ENCODE results near the gene NPM1. TPM values are rescaled to one million over a fixed set of nuclear protein-coding genes. Genes with fewer than 3 reads are reported as not detected.

NPM1 gene
- total RNA-seq, 1 donor from 2014 or later: 666 TPM

DNA sequence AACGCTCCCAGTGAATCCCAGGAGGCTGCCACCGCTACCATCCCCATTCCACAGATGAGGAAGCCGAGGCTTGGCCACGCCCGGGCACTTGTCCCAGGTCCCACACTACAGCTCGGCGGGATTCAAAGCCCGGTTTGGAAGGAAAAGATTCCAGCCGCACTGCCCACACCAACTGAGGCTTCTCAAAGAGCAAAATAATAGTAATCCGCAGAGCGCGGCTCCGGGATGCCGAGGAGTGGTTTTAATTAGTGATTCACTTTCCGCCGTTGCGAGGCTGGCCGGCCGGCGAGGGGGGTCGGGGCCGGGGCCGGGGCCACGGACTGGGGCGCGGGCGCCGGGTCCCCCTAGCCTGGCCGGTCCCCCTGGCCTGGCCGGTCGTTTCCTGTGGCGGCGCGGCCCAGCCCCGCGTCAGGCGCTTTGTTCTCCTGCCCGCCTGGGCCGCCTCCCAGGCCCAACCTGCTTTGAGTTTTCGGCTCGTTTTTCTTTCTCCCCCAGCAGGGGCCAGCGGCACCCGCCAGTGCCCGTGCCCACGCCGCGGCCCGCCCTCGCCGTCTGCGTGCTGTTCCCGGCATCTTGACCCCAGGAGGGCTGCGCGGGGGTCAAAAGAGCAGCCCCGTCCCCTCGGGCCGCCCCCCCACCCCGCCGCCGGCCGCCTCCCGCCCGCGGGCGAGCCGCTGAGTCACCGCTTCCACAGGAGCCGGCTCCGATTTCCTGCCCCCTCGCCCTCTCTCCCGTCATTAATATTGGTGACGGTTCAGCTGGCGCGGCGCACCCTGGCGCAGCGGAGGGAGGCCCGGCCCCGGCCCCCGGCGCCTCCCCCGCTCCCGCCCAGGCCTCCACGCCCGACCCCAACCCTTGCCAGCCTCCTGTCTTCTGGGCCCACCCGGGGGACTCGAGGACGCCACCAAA is 63.0 kb downstream of the NPM1 start:
- peak; percentile 48 for DNase-seq (ENCODE audit: low spot score)

DNA sequence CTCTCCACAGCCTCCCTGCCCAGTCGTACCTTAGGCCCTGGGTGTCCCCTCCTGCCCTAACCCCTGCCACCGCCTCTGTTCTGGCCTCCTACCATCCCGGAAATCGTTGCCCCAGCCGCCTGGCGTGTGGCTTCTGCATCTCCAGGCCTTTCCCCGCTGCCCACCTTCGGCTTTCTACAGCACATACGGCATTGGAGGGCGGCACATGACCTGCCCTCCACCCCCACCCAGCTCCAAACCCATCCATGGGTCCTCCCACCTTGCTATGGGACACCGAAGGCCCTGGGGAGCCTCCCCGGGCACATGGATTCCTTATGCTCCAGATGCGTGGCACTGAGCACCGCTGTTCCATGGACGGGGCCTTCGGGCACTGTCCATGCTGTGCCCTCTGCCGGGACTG is 63.8 kb downstream of the NPM1 start:
- DNase-seq (ENCODE audit: low spot score): no peak

DNA sequence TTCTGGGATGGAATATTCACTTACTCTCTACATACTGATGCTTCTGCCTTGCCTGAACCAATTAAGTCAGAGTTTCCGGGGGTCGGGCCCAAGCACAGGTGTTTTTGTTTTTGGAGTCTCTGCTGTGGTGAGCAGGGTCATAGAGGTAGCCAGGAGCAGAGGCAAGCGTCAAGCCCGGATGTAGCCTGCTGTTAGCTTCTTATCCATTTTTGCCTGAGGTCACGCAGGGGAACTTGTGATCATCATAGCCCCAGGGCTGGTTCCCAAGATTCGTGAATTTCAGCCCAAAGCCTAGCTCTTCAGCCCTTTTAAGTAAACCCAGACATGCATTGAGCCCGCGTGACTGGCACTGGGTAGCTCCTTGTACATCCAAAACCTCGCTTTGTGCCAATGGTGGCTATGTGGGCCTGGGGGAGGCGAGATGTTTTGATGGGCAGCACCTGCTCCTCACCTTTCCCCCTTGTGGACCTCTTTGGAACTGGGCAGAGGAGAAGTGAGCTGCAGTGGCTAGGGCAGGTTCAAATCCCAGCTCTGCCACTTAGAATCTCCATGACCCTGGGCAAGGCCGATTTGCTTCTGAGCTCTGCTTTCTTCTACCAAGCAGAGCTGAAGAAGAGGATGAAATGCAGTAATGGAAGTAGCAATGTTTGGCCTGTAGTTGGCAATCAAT is 65.5 kb downstream of the NPM1 start:
- DNase-seq (ENCODE audit: low spot score): no peak

DNA sequence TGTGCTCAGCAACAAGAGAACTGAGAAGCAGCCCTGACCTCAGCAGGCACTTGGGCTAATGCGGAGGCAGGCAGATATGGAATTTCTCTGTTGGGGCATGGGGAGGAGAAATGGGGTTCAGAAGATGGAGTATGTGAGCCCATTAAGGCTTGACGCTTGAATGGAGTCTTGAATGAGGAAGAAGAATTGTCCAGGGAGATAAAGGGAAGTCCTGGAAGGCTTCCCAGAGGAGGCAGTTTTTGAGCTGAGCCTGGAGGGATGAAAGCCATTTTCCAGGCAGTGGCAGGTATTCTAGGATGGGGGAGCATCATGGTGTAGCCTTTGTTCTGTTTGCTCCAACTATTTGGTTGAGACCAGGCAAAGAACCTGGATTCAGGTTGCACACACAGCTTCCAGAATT is 66.3 kb downstream of the NPM1 start:
- no peak for DNase-seq (ENCODE audit: low spot score)

DNA sequence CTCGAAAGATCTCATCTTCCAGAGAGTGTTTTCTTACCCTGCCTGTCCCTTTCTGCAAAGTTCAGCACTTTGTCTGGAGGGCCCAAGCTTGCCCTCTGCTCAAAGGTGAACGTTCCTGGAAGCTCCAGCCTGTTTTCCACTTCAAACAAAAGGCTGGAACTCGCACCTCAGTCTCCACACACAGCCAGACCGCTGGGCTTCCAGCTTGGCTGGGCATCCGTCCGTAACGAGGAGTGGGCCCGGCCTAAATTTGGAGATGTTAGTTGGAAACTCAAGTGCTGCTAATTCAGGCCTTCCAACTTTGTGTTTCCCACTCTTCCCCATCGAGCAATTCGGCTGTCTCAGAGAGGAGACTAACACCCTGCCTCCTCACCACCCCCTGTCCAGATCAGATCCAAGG is 66.9 kb downstream of the NPM1 start:
- DNase-seq (ENCODE audit: low spot score): no peak

DNA sequence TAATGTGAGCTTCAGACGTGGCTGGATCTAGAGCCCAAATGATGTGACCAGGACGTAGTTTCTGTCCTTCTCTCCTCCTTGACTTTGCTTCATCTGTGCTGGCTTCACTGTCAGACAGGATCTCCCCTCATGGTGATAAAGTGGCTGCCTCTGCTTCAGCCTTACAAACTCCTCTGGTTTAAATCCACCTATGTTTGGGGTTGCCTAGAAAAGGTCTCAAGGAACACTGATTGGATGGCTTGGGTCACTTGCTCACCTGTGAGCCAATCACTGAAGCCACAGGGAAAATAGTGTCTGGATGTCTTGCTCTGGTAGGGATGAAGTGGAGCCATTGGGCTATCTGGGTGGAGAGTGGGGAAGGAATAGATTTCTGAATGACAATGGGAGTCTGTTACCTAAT is 67.9 kb downstream of the NPM1 start:
- DNase-seq (ENCODE audit: low spot score): no peak

DNA sequence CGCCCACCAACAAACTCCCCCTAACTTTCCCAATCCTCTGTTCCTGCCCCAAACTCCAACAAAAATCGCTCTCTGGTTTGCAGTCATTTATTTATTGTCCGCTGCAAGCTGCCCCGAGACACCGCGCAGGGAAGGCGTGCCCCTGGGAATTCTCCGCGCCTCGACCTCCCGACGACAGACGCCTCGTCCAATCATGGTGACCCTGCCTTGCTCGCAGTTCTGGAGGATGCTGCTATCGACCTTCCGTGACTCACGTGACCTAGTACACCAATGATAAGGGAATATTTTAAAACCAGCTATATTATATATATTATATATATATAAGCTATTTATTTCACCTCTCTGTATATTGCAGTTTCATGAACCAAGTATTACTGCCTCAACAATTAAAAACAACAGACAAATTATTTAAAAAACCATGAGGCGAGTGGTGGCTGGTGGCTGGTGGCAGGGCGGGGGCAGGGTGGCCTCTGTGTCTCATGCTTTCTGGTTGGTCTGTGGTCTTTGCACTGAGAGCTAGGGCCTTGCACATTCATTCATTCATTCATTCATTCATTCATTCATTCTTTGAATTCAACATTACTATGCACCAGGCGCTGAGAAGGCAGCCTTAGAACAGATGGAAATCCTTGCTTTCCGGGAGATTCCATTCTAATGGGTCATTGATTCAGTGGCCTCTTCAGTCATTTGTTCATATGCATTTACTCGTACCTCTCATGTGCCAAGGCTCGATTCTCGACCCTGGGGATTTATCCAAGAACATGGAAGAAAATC is 69.7 kb downstream of the NPM1 start:
- DNase-seq (ENCODE audit: low spot score): no peak

DNA sequence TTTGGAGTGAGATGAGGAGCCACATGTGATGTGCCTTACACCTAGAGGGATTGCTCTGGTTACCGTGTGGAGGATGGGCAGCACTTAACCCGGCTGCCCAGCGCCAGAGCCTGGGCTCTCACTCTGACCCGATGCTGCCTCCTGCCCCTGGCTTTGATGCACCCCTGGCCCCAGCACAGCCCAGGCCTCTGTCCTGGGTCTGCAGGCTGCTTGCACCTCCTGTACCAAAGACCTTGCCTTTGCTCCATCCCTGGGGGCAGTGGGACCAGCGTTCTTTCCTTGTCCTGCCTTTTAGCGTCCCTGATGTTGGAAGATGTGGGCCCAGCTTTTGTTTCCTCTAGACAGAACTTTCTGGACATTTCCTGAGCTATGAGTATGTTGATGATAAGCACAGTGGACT is 72.2 kb downstream of the NPM1 start:
- DNase-seq (ENCODE audit: low spot score): no peak

Other genes starting within 250 kb of the NPM1 start
- not detected for gene TLX3, start 78.6 kb upstream of the NPM1 start, total RNA-seq
- gene FGF18, start 31.8 kb downstream of the NPM1 start, total RNA-seq: 0.63 TPM